HepG2 (cell line): ENCODE data around the gene GLB1L. TPM values are rescaled to one million over a fixed set of nuclear protein-coding genes. Genes with fewer than 3 reads are reported as not detected.

Source experiments
- BCL6 ChIP-seq: IDR thresholded peaks from 2 replicates; pipeline ENCODE4 v1.6.1; 2016; ENCODE audit warnings: missing genetic modification reagents, missing compliant biosample characterization
- DPF2 ChIP-seq: sonication (generic); formaldehyde crosslinking; IDR thresholded peaks from 2 replicates; pipeline ENCODE4 v1.4.0; 2020; ENCODE audit warnings: mild to moderate bottlenecking, low read depth, missing genetic modification reagents, borderline replicate concordance
- GZF1 ChIP-seq: sonication (generic); formaldehyde crosslinking; IDR thresholded peaks from 2 replicates; pipeline ENCODE4 v1.5.1; 2020; ENCODE audit warnings: mild to moderate bottlenecking, missing genetic modification reagents
- JARID2 ChIP-seq: sonication (generic); formaldehyde crosslinking; IDR thresholded peaks from 2 replicates; pipeline ENCODE4 v1.8.1; 2023; ENCODE audit warnings: missing genetic modification reagents, inconsistent platforms; ENCODE audit not compliant: insufficient replicate concordance
- KDM5A ChIP-seq: fragments of 200-600 bp; sonication (generic); IDR thresholded peaks from 2 replicates; pipeline ENCODE4 v1.7.0; 2018; ENCODE audit warnings: antibody characterized with exemption, mild to moderate bottlenecking, low read length, borderline replicate concordance
- NAIF1 ChIP-seq: sonication (generic); formaldehyde crosslinking; IDR thresholded peaks from 2 replicates; pipeline ENCODE4 v1.5.0; 2020; ENCODE audit warnings: mild to moderate bottlenecking, missing genetic modification reagents, borderline replicate concordance
- NFE2L2 ChIP-seq: fragments of 150-350 bp; IDR thresholded peaks from 2 replicates; pipeline ENCODE4 v1.6.1; 2014; ENCODE audit warnings: low read length
- PRDM15 ChIP-seq: sonication (generic); formaldehyde crosslinking; IDR thresholded peaks from 2 replicates; pipeline ENCODE4 v1.4.0; 2020; ENCODE audit warnings: missing genetic modification reagents
- REL ChIP-seq: sonication (generic); formaldehyde crosslinking; conservative IDR thresholded peaks from 2 replicates; pipeline ENCODE4 v1.8.0; 2022; ENCODE audit warnings: mild to moderate bottlenecking, missing genetic modification reagents, moderate library complexity
- RXRA ChIP-seq: sonication (generic); formaldehyde crosslinking; IDR thresholded peaks from 2 replicates; pipeline ENCODE4 v1.5.1; 2020; ENCODE audit warnings: missing genetic modification reagents
- TOPORS ChIP-seq: sonication (generic); formaldehyde crosslinking; IDR thresholded peaks from 2 replicates; pipeline ENCODE4 v1.8.0; 2023; ENCODE audit warnings: mild to moderate bottlenecking, missing genetic modification reagents
- ZC3H4 ChIP-seq: sonication (generic); formaldehyde crosslinking; IDR thresholded peaks from 2 replicates; pipeline ENCODE4 v1.4.0; 2020; ENCODE audit warnings: missing genetic modification reagents, borderline replicate concordance
- ZNF224 ChIP-seq: sonication (generic); formaldehyde crosslinking; IDR thresholded peaks from 2 replicates; pipeline ENCODE4 v1.5.0; 2020; ENCODE audit warnings: mild to moderate bottlenecking, missing genetic modification reagents
- ZNF232 ChIP-seq: sonication (generic); formaldehyde crosslinking; IDR thresholded peaks from 2 replicates; pipeline ENCODE4 v1.4.0; 2020; ENCODE audit warnings: missing genetic modification reagents, borderline replicate concordance
- ZNF253 ChIP-seq: sonication (generic); formaldehyde crosslinking; IDR thresholded peaks from 2 replicates; pipeline ENCODE4 v1.8.0; 2022; ENCODE audit warnings: mild to moderate bottlenecking, missing genetic modification reagents, borderline replicate concordance
- ZNF256 ChIP-seq: sonication (generic); formaldehyde crosslinking; conservative IDR thresholded peaks from 2 replicates; pipeline ENCODE4 v1.4.0; 2020; ENCODE audit warnings: missing genetic modification reagents
- polyA plus RNA-seq, 8 experiments: library from polyadenylated mRNA; depleted of rRNA in 3 of 8; stranded (reverse) in 7 of 8; unstranded in 1 of 8; fragments of >200 nt; fragmentation: Illumina TruSeq in 4 of 8; extraction: Trizol in 4 of 8; gene quantifications; 2 replicates each; pipeline versions ENCODE4 v1.2.1 to v1.2.3, GENCODE V29; 2011 to 2016; ENCODE audit warnings: low read depth in 4 of 8, missing spikeins in 1 of 8, mixed read lengths in 1 of 8; ENCODE audit not compliant: insufficient read depth in 1 of 8
- total RNA-seq, 5 experiments: library from RNA; depleted of rRNA; stranded (reverse); fragments of >200 nt; fragmentation: Illumina TruSeq; extraction: Trizol; gene quantifications; 2 replicates each; pipeline ENCODE4 v1.2.3, GENCODE V29; 2016; ENCODE audit warnings: low read depth in 1 of 5
- TF ChIP-seq, protein P1 (sequence below): sonication (generic); formaldehyde crosslinking; IDR thresholded peaks from 2 replicates; pipeline ENCODE4 v1.8.0; 2022; ENCODE audit warnings: missing genetic modification reagents, low read depth, mild to moderate bottlenecking, borderline replicate concordance

The GLB1L gene
- total and polyA plus RNA-seq, 2 of the 13 experiments (the other 11 are each of a cell fraction or from before 2014, with no cell fraction given) = 6.8 to 7.3 TPM

GRCh38 chr2:219248845-219249202 is 3.6 kb upstream of the GLB1L start (continued):
- TF ChIP-seq ZNF232 (0 out of 2 replicates have a peak, but pooled peaks have one; percentile 6), DPF2 (no peak), RXRA (CRISPR knock-in tag) (no peak), ZC3H4 (CRISPR knock-in tag) (0 out of 2 replicates have a peak, but pooled peaks have one; percentile 14), REL (CRISPR knock-in tag) (no peak), JARID2 (CRISPR knock-in tag) (peak; percentile 58), ZNF253 (CRISPR knock-in tag) (0 out of 2 replicates have a peak, but pooled peaks have one; percentile 3), PRDM15 (CRISPR knock-in tag) (no peak), TOPORS (0 out of 2 replicates have a peak, but pooled peaks have one; percentile 23), KDM5A (0 out of 2 replicates have a peak, but pooled peaks have one; percentile 49), NFE2L2 (no peak), NAIF1 (CRISPR knock-in tag) (no peak), BCL6 (CRISPR knock-in tag) (no peak), GZF1 (no peak), ZNF224 (CRISPR knock-in tag) (no peak), ZNF256 (CRISPR knock-in tag) (no peak)
- TF ChIP-seq, protein P1, sequence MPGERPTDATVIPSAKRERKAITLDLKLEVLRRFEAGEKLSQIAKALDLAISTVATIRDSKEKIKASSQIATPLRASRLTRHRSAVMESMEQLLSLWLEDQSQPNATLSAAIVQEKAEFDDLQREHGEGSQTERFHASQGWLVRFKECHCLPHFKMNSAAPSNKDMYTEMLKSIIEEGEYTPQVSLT (CRISPR knock-in tag) = no peak
- TF ChIP-seq, all 625 proteins: peak for 14
